ENCODE data around the gene NLGN3. TPM values are rescaled to one million over a fixed set of nuclear protein-coding genes. Genes with fewer than 3 reads are reported as not detected.

The NLGN3 gene
- 1 to 10 TPM; 1.1 to 1.8 TPM for total RNA-seq

GRCh38 chrX:71144651-71145050, at the start of gene NLGN3:
TSS of gene NLGN3 (plus strand) at chrX:71144841. CDS start at chrX:71147750, 2,909 bp downstream.
- peaks cover 0 to 7% of the 10 kb centered on the region in 2 donors for H3K4me1 ChIP-seq (ENCODE audit: control insufficient read depth in 1 of 2, low read depth in 2 of 2)
- no peaks in the 10 kb centered on the region for H3K27me3 ChIP-seq (replicated peaks; ENCODE audit: insufficient read depth)
- TF ChIP-seq CTCF (IDR thresholded peaks at IDR 0.05) = no peak
- peak within 1 kb of the TSS; percentile 65 for H3K4me3 ChIP-seq
- no peak within 1 kb of the TSS for H3K27ac ChIP-seq
- ATAC-seq (ENCODE audit: insufficient number of reproducible peaks, low FRiP score, low read depth) = no peak
- no peaks in the 10 kb centered on the region for H3K9me3 ChIP-seq
- DNase-seq (ENCODE audit: low spot score) = no peak
- no peaks in the 10 kb centered on the region for H3K36me3 ChIP-seq

- Histone ChIP-seq H3K4me3 (peak overlapping the region; percentile 83), H3K27me3 (replicated peaks; ENCODE audit: insufficient read depth) (no peaks in the 10 kb centered on the region), H3K9me3 (no peaks in the 10 kb centered on the region), H3K36me3 (no peaks in the 10 kb centered on the region), H3K27ac (no peak overlapping the region), H3K4me1 (ENCODE audit: control insufficient read depth in 1 of 2, low read depth in 2 of 2) (peaks cover 0 to 4% of the 10 kb centered on the region in 2 donors)
- DNase-seq (ENCODE audit: low spot score) (no peak), ATAC-seq (ENCODE audit: insufficient number of reproducible peaks, low FRiP score, low read depth) (no peak)
- TF ChIP-seq CTCF (IDR thresholded peaks at IDR 0.05) = no peak
These were observed 49.6 kb upstream of the NLGN3 start for GRCh38 chrX:71095033-71095432.

- no peak within 1 kb of the TSS for H3K27ac ChIP-seq
- TF ChIP-seq CTCF (IDR thresholded peaks at IDR 0.05) = no peak
- DNase-seq (ENCODE audit: low spot score) (peak; percentile 67), ATAC-seq (ENCODE audit: insufficient number of reproducible peaks, low FRiP score, low read depth) (peak; percentile 85)
- peak within 1 kb of the TSS; percentile 83 for H3K4me3 ChIP-seq
- H3K9me3 ChIP-seq = no peaks in the 10 kb centered on the region
- peaks cover 0 to 4% of the 10 kb centered on the region in 2 donors for H3K4me1 ChIP-seq (ENCODE audit: control insufficient read depth in 1 of 2, low read depth in 2 of 2)
- H3K27me3 ChIP-seq (replicated peaks; ENCODE audit: insufficient read depth) = no peaks in the 10 kb centered on the region
- no peaks in the 10 kb centered on the region for H3K36me3 ChIP-seq
These were observed 49.1 kb upstream of the NLGN3 start, which contains the start of gene FOXO4 for GRCh38 chrX:71095555-71095980. TSS of gene FOXO4 (plus strand) at chrX:71095851. CDS start at chrX:71096529, 678 bp downstream.

GRCh38 chrX:71095981-71096759, 48.5 kb upstream of the NLGN3 start:
- Histone ChIP-seq H3K4me3 (peak overlapping the region; percentile 83), H3K27me3 (replicated peaks; ENCODE audit: insufficient read depth) (no peaks in the 10 kb centered on the region), H3K9me3 (no peaks in the 10 kb centered on the region), H3K36me3 (no peaks in the 10 kb centered on the region), H3K4me1 (ENCODE audit: control insufficient read depth in 1 of 2, low read depth in 2 of 2) (peaks cover 0 to 4% of the 10 kb centered on the region in 2 donors), H3K27ac (no peak overlapping the region)
- TF ChIP-seq CTCF (IDR thresholded peaks at IDR 0.05) = no peak
- DNase-seq (ENCODE audit: low spot score) (no peak), ATAC-seq (ENCODE audit: insufficient number of reproducible peaks, low FRiP score, low read depth) (peak; percentile 86)

GRCh38 chrX:71096760-71097032, 47.9 kb upstream of the NLGN3 start:
- Histone ChIP-seq H3K4me3 (peak overlapping the region; percentile 83), H3K4me1 (ENCODE audit: control insufficient read depth in 1 of 2, low read depth in 2 of 2) (peaks cover 0 to 4% of the 10 kb centered on the region in 2 donors), H3K27ac (no peak overlapping the region), H3K9me3 (no peaks in the 10 kb centered on the region), H3K36me3 (no peaks in the 10 kb centered on the region), H3K27me3 (replicated peaks; ENCODE audit: insufficient read depth) (no peaks in the 10 kb centered on the region)
- no peak for TF ChIP-seq CTCF (IDR thresholded peaks at IDR 0.05)
- ATAC-seq (ENCODE audit: insufficient number of reproducible peaks, low FRiP score, low read depth) (no peak), DNase-seq (ENCODE audit: low spot score) (no peak)

Data from thoracic aorta (tissue), 2 donors.